Measurements from ENCODE around the gene SCARF1.

Gene SCARF1

DNA sequence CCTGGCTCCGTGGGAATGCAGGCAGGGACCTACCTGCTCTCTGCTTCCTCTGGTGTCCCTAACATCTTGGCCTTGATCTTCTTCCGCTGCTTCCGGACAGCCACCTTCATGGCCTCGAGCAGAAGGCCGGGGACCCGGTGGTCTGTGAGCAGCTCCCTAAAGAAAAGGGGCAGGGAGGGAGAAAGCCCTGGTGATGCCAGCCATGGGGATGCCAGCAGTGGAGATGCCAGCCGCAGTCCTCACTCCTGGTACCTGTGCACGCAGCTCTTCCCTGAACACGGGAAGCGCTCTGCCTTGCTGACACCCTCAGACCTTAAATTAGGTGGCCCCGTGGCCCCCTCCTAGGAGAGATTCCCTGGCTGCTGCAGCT is 2.3 kb upstream of the SCARF1 start:
- Histone ChIP-seq H3K27me3 (ENCODE audit: insufficient read depth, low read length) (no peaks in the 10 kb centered on the region), H3K27ac (ENCODE audit: low read depth, low read length, poor library complexity, severe bottlenecking) (no peak overlapping the region), H3K4me2 (ENCODE audit: low read length) (no peak overlapping the region; the same call in 1 of the 2 replicates), H3K9me2 (ENCODE audit: low read depth, low read length) (no peaks in the 10 kb centered on the region), H3F3A (ENCODE audit: insufficient read depth, low read length) (no peaks in the 10 kb centered on the region), H3K79me2 (ENCODE audit: insufficient read depth, low read length) (no peaks in the 10 kb centered on the region), H3K4me1 (ENCODE audit: insufficient read depth, low read length, severe bottlenecking) (peaks cover 29% of the 10 kb centered on the region), H3K4me3 (ENCODE audit: low read depth, low read length, poor library complexity, severe bottlenecking) (no peak overlapping the region), H3K36me3 (ENCODE audit: insufficient read depth, low read length) (peaks cover 29% of the 10 kb centered on the region), H4K20me1 (ENCODE audit: insufficient read depth, low read length) (no peaks in the 10 kb centered on the region), H3K9me3 (ENCODE audit: low read length) (no peaks in the 10 kb centered on the region), H2AFZ (ENCODE audit: low read length) (no peak overlapping the region), H3K9ac (ENCODE audit: low read length) (no peak overlapping the region)
- TF ChIP-seq, protein P1, sequence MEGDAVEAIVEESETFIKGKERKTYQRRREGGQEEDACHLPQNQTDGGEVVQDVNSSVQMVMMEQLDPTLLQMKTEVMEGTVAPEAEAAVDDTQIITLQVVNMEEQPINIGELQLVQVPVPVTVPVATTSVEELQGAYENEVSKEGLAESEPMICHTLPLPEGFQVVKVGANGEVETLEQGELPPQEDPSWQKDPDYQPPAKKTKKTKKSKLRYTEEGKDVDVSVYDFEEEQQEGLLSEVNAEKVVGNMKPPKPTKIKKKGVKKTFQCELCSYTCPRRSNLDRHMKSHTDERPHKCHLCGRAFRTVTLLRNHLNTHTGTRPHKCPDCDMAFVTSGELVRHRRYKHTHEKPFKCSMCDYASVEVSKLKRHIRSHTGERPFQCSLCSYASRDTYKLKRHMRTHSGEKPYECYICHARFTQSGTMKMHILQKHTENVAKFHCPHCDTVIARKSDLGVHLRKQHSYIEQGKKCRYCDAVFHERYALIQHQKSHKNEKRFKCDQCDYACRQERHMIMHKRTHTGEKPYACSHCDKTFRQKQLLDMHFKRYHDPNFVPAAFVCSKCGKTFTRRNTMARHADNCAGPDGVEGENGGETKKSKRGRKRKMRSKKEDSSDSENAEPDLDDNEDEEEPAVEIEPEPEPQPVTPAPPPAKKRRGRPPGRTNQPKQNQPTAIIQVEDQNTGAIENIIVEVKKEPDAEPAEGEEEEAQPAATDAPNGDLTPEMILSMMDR (IDR thresholded peaks at IDR 0.05; ENCODE audit: low read length): no peak
- no peak for TF ChIP-seq EZH2 (IDR thresholded peaks at IDR 0.05; ENCODE audit: borderline replicate concordance, low read length)

- Histone ChIP-seq H3K36me3 (ENCODE audit: insufficient read depth, low read length) (peaks cover 15% of the 10 kb centered on the region), H3K27me3 (ENCODE audit: insufficient read depth, low read length) (no peaks in the 10 kb centered on the region), H3K9me3 (ENCODE audit: low read length) (no peaks in the 10 kb centered on the region), H3K9ac (ENCODE audit: low read length) (no peak overlapping the region), H3K27ac (ENCODE audit: low read depth, low read length, poor library complexity, severe bottlenecking) (no peak overlapping the region), H2AFZ (ENCODE audit: low read length) (no peak overlapping the region), H3K4me2 (ENCODE audit: low read length) (no peak overlapping the region), H3K9me2 (ENCODE audit: low read depth, low read length) (no peaks in the 10 kb centered on the region), H3K4me1 (ENCODE audit: insufficient read depth, low read length, severe bottlenecking) (peaks cover 29% of the 10 kb centered on the region), H3K4me3 (ENCODE audit: low read depth, low read length, poor library complexity, severe bottlenecking) (no peak overlapping the region), H3K79me2 (ENCODE audit: insufficient read depth, low read length) (no peaks in the 10 kb centered on the region), H4K20me1 (ENCODE audit: insufficient read depth, low read length) (no peaks in the 10 kb centered on the region), H3F3A (ENCODE audit: insufficient read depth, low read length) (no peaks in the 10 kb centered on the region)
- TF ChIP-seq, protein P1 (IDR thresholded peaks at IDR 0.05; ENCODE audit: low read length): no peak
- TF ChIP-seq EZH2 (IDR thresholded peaks at IDR 0.05; ENCODE audit: borderline replicate concordance, low read length): no peak
Measured at GRCh38 chr17:1646199-1646875, 805 bp upstream of the SCARF1 start.

DNA sequence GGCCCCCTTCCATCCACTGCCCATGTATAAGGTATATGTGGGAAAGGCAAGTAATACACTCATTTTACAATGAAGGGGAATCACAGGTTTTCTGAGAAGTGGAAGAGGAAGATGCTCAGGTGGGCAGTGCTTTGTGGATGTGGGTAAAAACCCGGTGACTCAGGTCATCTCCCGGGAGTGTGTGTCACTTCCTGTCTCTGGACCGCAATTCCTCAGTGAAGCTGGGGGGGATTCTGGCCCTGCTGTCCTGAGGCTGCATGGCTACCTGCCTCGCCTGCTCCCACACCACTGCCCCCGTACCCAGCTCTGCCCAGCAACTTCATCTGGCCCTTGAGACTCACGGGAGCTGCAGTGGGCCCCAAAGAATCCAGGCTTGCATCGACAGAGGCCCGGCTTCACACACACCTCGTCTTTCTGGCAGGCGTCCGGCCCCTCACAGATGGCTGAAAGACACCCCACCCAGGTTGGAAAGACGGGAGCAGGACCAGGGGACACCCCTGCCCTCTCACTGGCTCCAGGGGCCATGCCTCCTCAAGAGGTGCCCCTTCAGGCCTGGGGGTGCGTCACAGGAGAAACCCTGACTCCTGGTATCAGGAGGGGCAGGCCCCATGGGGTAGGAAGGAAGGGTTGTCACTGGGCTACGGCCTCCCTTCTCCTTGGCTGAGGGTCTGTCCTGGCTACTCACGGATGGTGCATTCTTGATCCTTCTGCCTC is 882 bp downstream of the SCARF1 start:
- no peaks in the 10 kb centered on the region for H3K9me3 ChIP-seq (ENCODE audit: low read length)
- no peaks in the 10 kb centered on the region; the same call in 1 of the 2 replicates for H3K36me3 ChIP-seq (ENCODE audit: insufficient read depth, low read length)
- no peaks in the 10 kb centered on the region for H3K9me2 ChIP-seq (ENCODE audit: low read depth, low read length)
- H3K27me3 ChIP-seq (ENCODE audit: insufficient read depth, low read length): no peaks in the 10 kb centered on the region
- no peaks in the 10 kb centered on the region for H4K20me1 ChIP-seq (ENCODE audit: insufficient read depth, low read length)
- peak overlapping the region; percentile 85; the same call in 1 of the 2 replicates for H3K4me2 ChIP-seq (ENCODE audit: low read length)
- H3K9ac ChIP-seq (ENCODE audit: low read length): peak overlapping the region; percentile 58; the same call in 1 of the 2 replicates
- no peaks in the 10 kb centered on the region for H3K79me2 ChIP-seq (ENCODE audit: insufficient read depth, low read length)
- H3K4me3 ChIP-seq (ENCODE audit: low read depth, low read length, poor library complexity, severe bottlenecking): no peak overlapping the region
- no peak overlapping the region for H2AFZ ChIP-seq (ENCODE audit: low read length)
- no peaks in the 10 kb centered on the region for H3F3A ChIP-seq (ENCODE audit: insufficient read depth, low read length)
- peaks cover 23% of the 10 kb centered on the region for H3K4me1 ChIP-seq (ENCODE audit: insufficient read depth, low read length, severe bottlenecking)
- TF ChIP-seq EZH2 (IDR thresholded peaks at IDR 0.05; ENCODE audit: borderline replicate concordance, low read length): no peak
- TF ChIP-seq, protein P1 (IDR thresholded peaks at IDR 0.05; ENCODE audit: low read length): no peak
- H3K27ac ChIP-seq (ENCODE audit: low read depth, low read length, poor library complexity, severe bottlenecking): no peak overlapping the region
